Endodermal cell (in vitro differentiated cells): ENCODE data around the gene TBCD. TPM values are rescaled to one million over a fixed set of nuclear protein-coding genes. Genes with fewer than 3 reads are reported as not detected.
A peak's percentile ranks its signal among the peaks of the same experiment; 100 is the strongest.

Experiments used
- DNase-seq: peaks from one replicate; pipeline ENCODE4 v3.0.0-alpha.2; 2017
- H3K27ac ChIP-seq: 2 replicates; pipeline ENCODE4 v1.5.1; 2013; ENCODE audit warnings: mild to moderate bottlenecking, low read depth, low read length, moderate library complexity
- H3K27me3 ChIP-seq: 2 replicates; pipeline ENCODE4 v1.6.1; 2013; ENCODE audit warnings: mild to moderate bottlenecking, low read length, moderate library complexity; ENCODE audit not compliant: insufficient read depth, control insufficient read depth, poor library complexity, severe bottlenecking
- H3K36me3 ChIP-seq: 2 replicates; pipeline ENCODE4 v1.7.0; 2013; ENCODE audit warnings: mild to moderate bottlenecking, low read length, moderate library complexity; ENCODE audit not compliant: control insufficient read depth, insufficient read depth
- H3K4me1 ChIP-seq: one replicate; pipeline ENCODE4 v1.7.0; 2013; ENCODE audit warnings: low read length; ENCODE audit not compliant: control insufficient read depth, insufficient read depth
- H3K4me3 ChIP-seq: 2 replicates; pipeline ENCODE4 v1.5.1; 2013; ENCODE audit warnings: mild to moderate bottlenecking, low read length, moderate library complexity
- H3K9ac ChIP-seq: 2 replicates; pipeline ENCODE4 v1.6.1; 2013; ENCODE audit warnings: mild to moderate bottlenecking, low read length, moderate library complexity; ENCODE audit not compliant: poor library complexity, severe bottlenecking; ENCODE audit errors: extremely low read depth
- H3K9me3 ChIP-seq: 2 replicates; pipeline ENCODE4 v1.6.1; 2013; ENCODE audit warnings: mild to moderate bottlenecking, low read length, moderate library complexity; ENCODE audit not compliant: control insufficient read depth
- H3K27ac Mint-ChIP-seq: 2 replicates; pipeline ENCODE4 v1.8.0; 2020; ENCODE audit warnings: mixed read lengths
- H3K27me3 Mint-ChIP-seq: 2 replicates; pipeline ENCODE4 v1.8.0; 2021; ENCODE audit warnings: mild to moderate bottlenecking, mixed read lengths; ENCODE audit not compliant: insufficient read depth
- H3K36me3 Mint-ChIP-seq: 2 replicates; pipeline ENCODE4 v1.8.0; 2020; ENCODE audit warnings: low read depth, mixed read lengths
- H3K4me1 Mint-ChIP-seq: 2 replicates; pipeline ENCODE4 v1.8.0; 2020; ENCODE audit warnings: mixed read lengths
- H3K4me3 Mint-ChIP-seq: 2 replicates; pipeline ENCODE4 v1.8.0; 2020; ENCODE audit warnings: mild to moderate bottlenecking, moderate library complexity, mixed read lengths
- H3K9me3 Mint-ChIP-seq: 2 replicates; pipeline ENCODE4 v1.8.0; 2020; ENCODE audit warnings: mild to moderate bottlenecking, mixed read lengths
- CTCF ChIP-seq: fragments of 200-600 bp; sonication (generic); conservative IDR thresholded peaks from 2 replicates; pipeline ENCODE4 v1.5.0; 2021; ENCODE audit warnings: antibody characterized with exemption, mild to moderate bottlenecking
- WGBS, 2 experiments: methylation state at CpG; one replicate each; pipeline versions ENCODE4 v1.1.5 to v1.1.7; 2013; ENCODE audit warnings: missing lambda C conversion rate in 2 of 2, mixed read lengths in 1 of 2; ENCODE audit not compliant: insufficient coverage in 1 of 2, insufficient read length in 1 of 2; 5-methylcytosine and 5-hydroxymethylcytosine counted together
- total RNA-seq, 2 donors: library from RNA; stranded (reverse); fragmentation: NEBNext Ultra II Directional in 1 of 2; extraction: Animal tissue kit (Norgen Biotek cat#: 25700) in 1 of 2; gene quantifications; 2 replicates in 1 of 2; 3 replicates in 1 of 2; pipeline ENCODE4 v1.2.1, GENCODE V29; 2021

Gene TBCD
- total RNA-seq, 2 donors from 2014 or later = 107 TPM

GRCh38 chr17:82938486-82938872 is 186.6 kb downstream of the TBCD start:
- H3K4me3 ChIP-seq = no peak overlapping the region
- H3K9me3 ChIP-seq = peaks cover 5% of the 10 kb centered on the region
- no peak overlapping the region for H3K27ac ChIP-seq
- H3K4me1 Mint-ChIP-seq = no peaks in the 10 kb centered on the region
- H3K4me3 Mint-ChIP-seq = no peak overlapping the region
- no peaks in the 10 kb centered on the region for H3K27me3 Mint-ChIP-seq
- H3K27ac Mint-ChIP-seq = no peak overlapping the region
- WGBS, 2 experiments = 93 to 97% methylated on average over 7 to 8 of the region's 8 CpGs
- no peaks in the 10 kb centered on the region for H3K27me3 ChIP-seq
- H3K36me3 Mint-ChIP-seq = peaks cover 66% of the 10 kb centered on the region
- no peaks in the 10 kb centered on the region for H3K4me1 ChIP-seq
- no peak for TF ChIP-seq CTCF
- DNase-seq = no peak
- peaks cover 11% of the 10 kb centered on the region for H3K9me3 Mint-ChIP-seq
- H3K9ac ChIP-seq = no peak overlapping the region
- H3K36me3 ChIP-seq = peaks cover 53% of the 10 kb centered on the region

GRCh38 chr17:82938873-82939620 is 187.2 kb downstream of the TBCD start:
- no peaks in the 10 kb centered on the region for H3K27me3 Mint-ChIP-seq
- H3K9ac ChIP-seq = no peak overlapping the region
- H3K4me3 ChIP-seq = no peak overlapping the region
- peak overlapping the region; percentile 30 for H3K27ac Mint-ChIP-seq
- TF ChIP-seq CTCF = no peak
- H3K27me3 ChIP-seq = no peaks in the 10 kb centered on the region
- DNase-seq = no peak
- no peak overlapping the region for H3K27ac ChIP-seq
- no peaks in the 10 kb centered on the region for H3K4me1 Mint-ChIP-seq
- no peak overlapping the region for H3K4me3 Mint-ChIP-seq
- no peaks in the 10 kb centered on the region for H3K4me1 ChIP-seq
- peaks cover 52% of the 10 kb centered on the region for H3K36me3 ChIP-seq
- WGBS, 2 experiments = 95 to 99% methylated on average over 20 to 26 of the region's 26 CpGs
- peaks cover 17% of the 10 kb centered on the region for H3K9me3 Mint-ChIP-seq
- peaks cover 67% of the 10 kb centered on the region for H3K36me3 Mint-ChIP-seq
- H3K9me3 ChIP-seq = peaks cover 11% of the 10 kb centered on the region

GRCh38 chr17:82939621-82940135 is 187.8 kb downstream of the TBCD start:
- Histone ChIP-seq H3K27me3 (no peaks in the 10 kb centered on the region), H3K36me3 (peaks cover 54% of the 10 kb centered on the region), H3K27ac (no peak overlapping the region), H3K9me3 (peaks cover 17% of the 10 kb centered on the region), H3K4me1 (no peaks in the 10 kb centered on the region), H3K9ac (no peak overlapping the region), H3K4me3 (no peak overlapping the region)
- H3K27ac Mint-ChIP-seq = peak overlapping the region; percentile 30
- H3K4me1 Mint-ChIP-seq = no peaks in the 10 kb centered on the region
- H3K9me3 Mint-ChIP-seq = peaks cover 23% of the 10 kb centered on the region
- WGBS, 2 experiments = 92 to 96% methylated on average over 5 to 10 of the region's 10 CpGs
- peaks cover 72% of the 10 kb centered on the region for H3K36me3 Mint-ChIP-seq
- H3K27me3 Mint-ChIP-seq = no peaks in the 10 kb centered on the region
- no peak overlapping the region for H3K4me3 Mint-ChIP-seq
- no peak for TF ChIP-seq CTCF
- DNase-seq = no peak
